NCI-H187 (cell line): ENCODE data around the gene PROX1.

Source experiments
- DNase-seq, 2 experiments: peaks; one replicate each; lab custom pipeline; 2025; lab: John Stamatoyannopoulos, UW

PROX1 gene

DNA sequence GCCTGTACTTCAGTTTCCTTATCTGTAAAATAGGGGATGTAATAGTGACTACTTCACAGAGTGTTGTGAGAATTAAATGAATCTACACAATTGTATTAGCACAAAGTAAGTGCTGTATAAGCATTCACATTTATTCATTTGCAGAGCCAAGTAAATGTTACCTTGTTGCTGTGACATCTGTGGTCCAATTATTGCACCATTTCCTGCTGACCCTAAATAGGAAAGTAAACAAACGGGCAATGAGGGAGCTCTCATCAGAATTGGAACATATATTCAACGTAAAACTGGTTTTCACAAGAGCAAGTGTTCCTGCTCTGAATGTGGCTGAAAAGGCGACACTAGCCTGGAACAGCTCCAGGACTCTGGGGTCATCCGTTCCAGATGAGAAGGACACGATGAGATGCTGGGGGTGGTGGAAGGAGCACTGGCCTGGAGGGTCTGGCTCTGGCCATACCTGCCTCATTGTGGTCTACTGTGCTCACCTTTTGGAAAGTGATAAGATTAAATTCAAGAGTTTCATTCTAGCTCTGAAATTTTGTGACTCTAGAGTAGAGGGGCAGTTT, 34.5 kb downstream of the PROX1 start:
- DNase-seq, result no peak

- no peak for DNase-seq
These were observed 35.1 kb downstream of the PROX1 start for GRCh38 chr1:214022810-214023425.

- DNase-seq, result no peak
These were observed 39.2 kb downstream of the PROX1 start for GRCh38 chr1:214026985-214027384.

DNA sequence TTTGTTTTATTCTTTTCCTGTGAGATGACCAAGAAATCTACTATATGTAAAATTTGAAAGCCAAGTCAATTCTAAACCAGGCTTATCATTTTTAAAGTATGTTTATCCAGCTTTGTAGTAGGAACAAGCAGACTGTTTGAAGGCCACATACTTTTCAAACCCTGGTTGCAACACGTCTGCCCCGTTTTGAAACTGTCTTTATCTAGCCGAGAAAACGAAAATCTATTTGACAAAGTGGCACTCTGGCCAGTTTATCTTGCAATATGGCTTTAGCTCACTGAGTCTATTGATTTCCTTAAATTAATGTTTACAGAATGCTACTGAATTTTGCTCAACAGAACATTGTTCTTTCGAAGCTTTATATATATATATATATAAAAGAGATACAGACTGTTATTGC, 39.7 kb downstream of the PROX1 start:
- DNase-seq, result no peak

DNA sequence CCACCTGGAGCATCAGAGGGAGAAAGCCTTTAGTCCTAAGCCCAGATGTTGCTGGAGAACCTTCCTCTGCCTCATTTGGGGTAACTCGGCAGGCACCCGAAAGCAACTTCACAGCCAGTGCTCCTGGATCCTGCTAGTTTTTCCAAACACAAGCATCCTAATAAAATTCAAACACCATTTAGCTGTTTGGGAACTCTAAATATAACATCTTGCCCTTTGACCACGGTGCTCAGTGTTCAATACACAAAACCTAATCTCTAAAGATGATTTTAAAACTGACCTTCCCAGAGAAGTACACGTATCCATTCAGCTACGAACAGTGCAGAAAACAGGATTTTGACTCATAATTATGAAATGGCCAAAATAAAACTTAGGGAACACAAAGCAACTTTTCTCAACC, 40.3 kb downstream of the PROX1 start:
- no peak for DNase-seq

DNA sequence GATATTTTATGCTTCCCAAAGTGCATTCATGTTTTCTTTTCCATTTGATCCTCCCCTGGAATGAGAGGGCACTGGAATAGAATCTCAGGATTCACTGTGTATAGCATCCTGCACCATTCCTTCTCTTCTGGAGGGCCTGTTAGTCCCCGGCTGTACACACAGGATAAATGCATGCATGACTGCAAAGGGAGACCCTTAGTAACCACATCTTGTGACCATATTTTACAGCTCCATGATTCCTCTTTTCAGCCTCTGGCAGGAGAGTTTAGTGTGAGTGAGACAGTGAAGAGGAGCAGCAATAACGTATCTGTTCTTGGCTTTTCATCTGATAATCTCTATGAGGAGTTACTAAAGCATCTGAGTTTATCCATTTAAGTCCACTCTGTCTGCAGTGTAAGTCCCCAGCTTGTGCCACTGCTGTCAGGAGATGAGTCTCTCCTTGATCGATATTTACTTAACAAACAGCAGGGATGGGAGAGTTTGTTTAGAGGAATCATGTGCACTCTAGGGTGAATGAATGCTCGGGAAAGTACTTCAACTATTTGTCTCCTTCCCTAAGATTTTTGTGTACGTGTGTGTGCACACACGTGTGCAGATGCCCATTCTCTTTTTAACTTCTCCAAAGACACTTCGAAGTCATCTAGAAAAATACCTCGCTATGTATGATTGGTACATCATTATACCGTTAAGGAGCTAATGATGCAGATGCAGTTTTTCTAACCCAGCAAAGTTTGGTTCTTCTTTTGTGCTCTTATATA, 41.1 kb downstream of the PROX1 start:
- DNase-seq, result no peak

- no peak for DNase-seq
These were observed 42.0 kb downstream of the PROX1 start for GRCh38 chr1:214029796-214030195.

GRCh38 chr1:214031267-214031650, 43.5 kb downstream of the PROX1 start:
- DNase-seq, result no peak

DNA sequence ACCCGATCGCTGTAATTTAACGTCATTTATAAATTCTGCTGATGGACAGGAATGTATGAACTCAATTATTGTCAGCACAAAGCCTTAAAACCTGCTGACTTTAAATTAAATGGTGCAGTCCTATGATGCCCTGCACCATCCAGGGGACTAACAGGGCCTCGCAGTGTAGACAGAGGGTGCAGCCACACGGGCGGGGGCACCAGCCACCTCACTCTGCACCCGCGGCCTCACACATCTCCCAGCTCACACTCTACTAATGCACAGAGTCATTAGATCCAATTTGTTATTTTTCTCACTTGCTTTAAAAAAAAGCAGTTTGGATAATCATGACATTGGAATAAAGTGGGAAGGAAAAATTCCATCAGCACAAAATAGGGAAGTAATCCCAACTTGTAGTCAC, 49.7 kb downstream of the PROX1 start:
- no peak for DNase-seq

DNA sequence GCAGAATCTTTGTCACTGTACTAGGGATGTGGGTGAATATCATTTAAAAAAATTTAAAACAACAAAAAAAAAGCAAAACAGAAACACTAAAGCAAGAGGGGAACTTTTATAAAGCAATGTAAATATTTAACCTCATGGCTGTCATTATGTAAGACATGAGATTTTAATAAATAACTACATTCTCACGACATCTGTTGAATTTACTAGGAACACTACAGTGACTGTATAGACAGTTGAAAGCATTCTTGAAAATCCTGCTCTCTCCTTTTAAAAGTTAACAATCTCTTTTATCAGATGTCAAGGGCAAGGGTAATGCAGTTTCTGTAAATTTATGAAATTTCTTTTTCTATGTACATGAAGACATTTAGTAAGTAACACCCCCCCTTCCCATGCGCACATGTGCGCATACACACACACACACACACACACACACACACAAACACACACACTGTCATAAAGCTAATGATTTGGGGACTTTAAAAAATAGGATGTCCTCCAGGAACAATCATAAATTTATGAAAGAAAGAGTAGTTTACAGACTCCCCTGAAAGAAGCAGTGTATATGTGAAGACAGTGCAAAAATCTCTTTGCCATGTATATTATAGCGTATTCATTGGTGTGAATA, 51.7 kb downstream of the PROX1 start:
- DNase-seq, result no peak

DNA sequence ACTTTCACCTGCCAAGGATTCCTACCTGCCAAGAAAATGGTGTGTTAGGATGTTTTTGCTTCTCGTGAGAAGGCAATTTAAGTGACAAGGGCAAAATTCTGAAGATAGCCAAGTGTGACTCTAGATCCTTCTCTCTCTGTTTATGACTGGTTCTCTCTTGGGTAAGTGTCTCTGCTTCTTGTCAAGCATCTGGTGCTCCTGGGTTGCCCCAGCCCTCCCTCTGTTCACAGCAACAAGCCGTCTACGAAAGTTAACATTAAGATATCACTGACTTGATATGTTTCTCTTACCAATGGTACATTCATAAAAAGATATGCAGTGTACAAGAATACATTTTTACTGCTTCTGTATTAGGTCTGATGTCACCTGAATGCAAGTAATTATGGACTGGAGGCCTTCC, 55.4 kb downstream of the PROX1 start:
- DNase-seq, result no peak

GRCh38 chr1:214044438-214045214, 56.9 kb downstream of the PROX1 start:
- no peak for DNase-seq

GRCh38 chr1:214050513-214051401, 63.0 kb downstream of the PROX1 start:
- no peak for DNase-seq

- no peak for DNase-seq
These were observed 64.0 kb downstream of the PROX1 start for GRCh38 chr1:214051786-214052185.

GRCh38 chr1:214058076-214058475, 70.3 kb downstream of the PROX1 start:
- DNase-seq, result no peak

- DNase-seq, result no peak
These were observed 78.4 kb downstream of the PROX1 start for GRCh38 chr1:214066190-214066589.

GRCh38 chr1:214066936-214067335, 79.2 kb downstream of the PROX1 start:
- no peak for DNase-seq

DNA sequence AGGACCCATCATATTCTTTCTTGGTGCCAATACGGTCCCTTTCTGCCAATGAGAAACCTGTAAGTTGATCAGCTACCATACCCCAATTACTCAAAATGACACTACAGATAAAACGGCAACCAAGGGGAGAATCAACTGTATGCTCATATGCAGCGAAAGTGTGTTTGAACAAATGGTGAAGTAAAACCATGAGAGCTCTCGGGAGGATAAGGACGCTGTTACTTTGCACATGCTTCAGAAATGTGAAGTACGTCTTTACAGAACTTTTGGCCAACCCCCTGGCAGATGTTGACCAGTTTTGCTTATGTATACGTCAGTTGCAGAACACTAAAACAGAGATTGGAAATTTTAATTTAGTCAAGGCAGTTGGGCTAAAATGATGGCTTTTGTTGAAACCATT, 79.6 kb downstream of the PROX1 start:
- DNase-seq, result no peak

DNA sequence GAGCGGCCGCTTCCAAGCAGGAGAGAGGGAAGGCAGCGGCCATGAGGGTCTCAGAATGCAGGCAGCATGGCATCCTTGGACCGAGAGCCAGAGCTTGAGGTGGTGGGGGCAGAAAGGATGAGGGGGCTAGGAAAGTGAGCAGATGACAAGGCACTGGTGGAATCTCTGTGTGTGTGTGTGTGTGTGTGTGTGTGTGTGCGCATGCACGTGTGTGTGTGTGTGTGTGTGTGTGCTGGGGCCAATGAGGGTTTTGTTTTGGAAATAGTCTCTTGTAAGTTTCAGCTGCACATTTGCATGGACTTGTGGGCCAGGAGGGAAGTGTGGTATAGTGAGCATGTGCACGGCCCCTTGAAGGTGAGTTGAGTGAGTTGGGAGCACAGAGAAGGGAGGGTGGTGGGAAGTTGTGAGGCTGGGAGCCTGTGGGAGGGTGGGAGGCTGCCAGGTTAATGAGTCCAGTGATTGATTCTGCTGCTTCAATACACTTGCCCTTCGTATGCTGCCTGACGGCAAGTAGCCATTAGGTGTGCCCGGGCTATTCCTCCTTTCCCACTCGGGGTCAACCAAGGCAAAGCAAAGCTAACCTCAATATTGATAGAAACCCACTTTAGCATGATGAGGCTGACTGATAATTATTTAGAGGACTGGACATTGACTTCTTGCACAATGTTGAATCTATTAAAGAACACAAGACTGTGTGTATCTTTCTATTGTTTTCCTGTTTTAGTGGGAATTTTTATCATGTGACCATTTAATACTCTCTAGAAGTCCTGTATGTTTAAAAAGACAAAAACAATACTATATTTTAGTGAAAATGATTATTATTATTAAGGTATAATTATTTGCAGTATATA, 80.3 kb downstream of the PROX1 start:
- no peak for DNase-seq

DNA sequence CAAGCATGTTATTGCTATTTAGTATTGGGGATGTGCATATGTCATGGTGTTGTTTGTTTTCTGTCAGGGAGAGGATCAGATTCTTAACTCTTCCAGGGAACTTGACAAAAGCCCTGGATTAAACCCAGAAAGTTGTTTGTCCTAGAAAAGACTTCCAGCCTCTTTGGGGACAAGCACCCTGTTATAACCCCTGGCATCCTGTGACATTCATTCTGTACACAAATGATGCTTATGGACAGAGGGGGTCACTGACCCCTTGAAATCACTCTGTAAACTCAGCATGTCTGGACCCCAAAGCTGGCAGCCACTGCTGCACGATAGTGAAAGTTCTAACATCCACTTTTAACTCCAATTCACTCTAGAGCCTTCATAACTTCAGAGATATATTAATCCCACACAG, 81.2 kb downstream of the PROX1 start:
- no peak for DNase-seq
